Hematopoietic multipotent progenitor cell (in vitro differentiated cells): ENCODE data around the gene PASK. TPM values are rescaled to one million over a fixed set of nuclear protein-coding genes. Genes with fewer than 3 reads are reported as not detected.
"Not testable (repeated sequence)": the region's sequence is repeated elsewhere in the genome, so short reads cannot be mapped to it uniquely, and the experiment has no call there.

ENCODE experiments used
- DNase-seq, 3 donors: peaks; one replicate each; pipeline ENCODE4 v3.0.0-alpha.2; 2011 to 2015; ENCODE audit warnings: low read depth in 2 of 3, low spot score in 2 of 3
- total RNA-seq: library from RNA; depleted of rRNA; stranded (reverse); fragments of >200 nt; gene quantifications from one replicate; pipeline ENCODE4 v1.2.3, GENCODE V29; 2012

PASK gene
- total RNA-seq, 1 donor, result 19.9 TPM

DNA sequence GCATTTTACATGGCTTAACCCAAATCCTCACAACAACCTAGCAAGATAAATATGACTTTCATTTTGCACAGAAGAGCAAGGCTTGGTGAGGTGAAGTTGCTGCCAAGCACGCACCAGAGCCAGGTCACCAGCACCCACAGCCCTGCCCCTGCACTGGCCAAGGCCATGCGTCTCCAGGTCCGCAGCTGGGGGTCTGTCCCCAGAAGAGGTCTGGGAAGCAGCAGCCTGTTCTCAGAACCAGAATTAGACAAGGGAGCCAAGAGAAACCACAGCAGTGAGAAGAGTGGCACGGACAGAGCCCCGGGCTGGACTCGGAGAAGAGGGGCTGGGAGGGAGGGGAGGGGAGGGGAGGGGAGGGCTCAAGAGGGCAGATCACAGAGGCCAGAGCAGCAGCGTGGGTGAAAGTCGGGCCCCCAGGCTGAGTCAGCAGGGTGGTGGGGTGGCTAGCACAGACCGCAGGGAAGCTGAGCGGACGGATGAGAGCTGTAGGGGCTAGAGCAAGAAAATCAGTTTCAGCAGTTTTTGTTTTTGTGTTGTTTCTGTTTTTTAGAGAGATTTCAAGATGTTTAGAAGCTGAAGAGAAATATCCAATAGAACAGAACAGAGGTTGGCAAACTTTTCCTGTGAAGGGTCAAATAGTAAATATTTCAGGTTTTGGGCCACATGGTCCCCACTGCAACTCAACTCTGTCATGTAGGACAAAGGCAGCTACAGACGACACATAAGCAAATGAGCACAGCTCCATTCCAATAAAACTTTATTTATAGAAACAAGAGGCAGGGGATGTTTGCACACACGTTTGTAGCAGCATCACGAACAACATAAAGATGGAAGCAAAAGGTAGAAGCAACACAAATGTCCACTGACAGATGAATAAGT is 39.8 kb downstream of the PASK start:
- DNase-seq, result no peak

GRCh38 chr2:241108271-241109209 is 40.7 kb downstream of the PASK start:
- no peak for DNase-seq

GRCh38 chr2:241107031-241107783 is 42.1 kb downstream of the PASK start:
- DNase-seq, result no peak

DNA sequence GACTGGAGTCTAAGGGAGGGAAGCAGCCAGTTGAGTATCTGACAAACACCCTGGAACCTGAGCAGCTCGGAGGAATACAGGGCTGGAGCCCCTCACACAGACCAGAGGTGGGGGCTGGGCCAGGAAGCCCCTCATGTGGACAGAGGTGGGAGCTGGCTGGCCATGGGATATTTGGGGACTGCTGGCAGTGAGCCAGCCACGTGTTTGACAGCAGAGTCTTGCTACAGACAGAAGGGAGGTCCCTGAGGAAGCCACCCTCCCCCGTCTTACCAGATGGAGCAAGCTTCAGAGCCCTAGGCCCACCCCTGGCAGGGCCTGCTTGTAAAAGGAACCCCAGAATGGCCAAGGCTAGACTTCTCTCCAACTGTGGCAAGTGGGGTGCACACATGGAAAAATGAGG is 43.6 kb downstream of the PASK start:
- DNase-seq, result no peak

GRCh38 chr2:241104611-241105010 is 44.7 kb downstream of the PASK start:
- DNase-seq, result not testable (repeated sequence)

GRCh38 chr2:241103176-241103595 is 46.1 kb downstream of the PASK start:
- DNase-seq, result no peak

DNA sequence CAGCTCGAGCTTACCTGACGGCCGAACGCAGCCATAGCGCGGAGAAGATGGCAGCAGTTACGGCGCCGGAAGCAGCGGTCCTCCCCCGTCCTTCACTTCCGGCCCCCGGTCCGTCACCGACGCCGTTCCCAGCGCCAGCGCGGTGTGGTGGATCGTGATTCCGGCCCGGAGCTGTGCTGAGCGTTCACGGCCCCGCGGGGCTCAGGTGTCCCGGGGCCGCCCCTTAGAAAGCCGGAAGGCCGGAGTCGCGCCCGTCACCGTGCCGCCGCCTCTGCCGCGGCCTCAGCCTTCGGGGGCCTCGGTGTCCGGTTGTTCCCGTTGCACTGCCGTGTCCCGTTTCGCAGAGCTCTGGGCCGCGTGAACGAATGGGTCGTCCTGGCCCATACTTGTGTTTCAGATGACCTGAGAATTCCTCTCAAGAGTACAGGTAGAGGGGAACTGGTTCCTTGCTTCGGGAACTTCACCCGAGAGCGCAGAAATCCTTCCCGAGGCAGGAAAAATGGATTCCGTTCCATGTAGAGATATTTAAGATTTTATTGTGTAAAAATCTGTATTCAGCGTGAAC is 47.0 kb downstream of the PASK start, which contains the start of gene MTERF4:
MTERF4 (minus strand) TSS at position 49 of the 565 bp plus-strand sequence; CDS start at position 35, 14 bp downstream.
- DNase-seq, result peak; percentile 84 to 88 (median 86)

DNA sequence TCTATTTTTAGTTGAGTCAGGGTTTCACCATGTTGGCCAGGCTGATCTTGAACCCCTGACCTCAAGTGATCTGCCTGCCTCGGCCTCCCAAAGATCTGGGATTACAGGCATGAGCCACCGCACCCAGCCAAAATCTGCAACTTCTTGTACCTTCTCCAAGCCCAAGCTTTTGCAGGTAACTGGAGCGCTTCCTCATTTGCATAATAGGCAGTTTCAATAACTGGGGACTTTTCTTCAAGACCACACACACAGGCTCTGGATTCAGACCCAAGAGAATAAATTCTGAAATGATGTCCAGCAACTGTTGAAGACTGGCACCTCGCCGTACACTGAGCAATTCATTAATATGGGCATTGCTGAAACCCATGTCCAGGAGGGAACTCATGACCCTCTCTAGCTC is 50.0 kb downstream of the PASK start:
- no peak for DNase-seq

GRCh38 chr2:241096979-241097378 is 52.3 kb downstream of the PASK start:
- no peak for DNase-seq

GRCh38 chr2:241095594-241096290 is 53.5 kb downstream of the PASK start:
- peak in 1 of 3 donors; percentile 32 for DNase-seq

GRCh38 chr2:241094924-241095420 is 54.3 kb downstream of the PASK start:
- no peak for DNase-seq

GRCh38 chr2:241094172-241094571 is 55.1 kb downstream of the PASK start:
- no peak for DNase-seq

DNA sequence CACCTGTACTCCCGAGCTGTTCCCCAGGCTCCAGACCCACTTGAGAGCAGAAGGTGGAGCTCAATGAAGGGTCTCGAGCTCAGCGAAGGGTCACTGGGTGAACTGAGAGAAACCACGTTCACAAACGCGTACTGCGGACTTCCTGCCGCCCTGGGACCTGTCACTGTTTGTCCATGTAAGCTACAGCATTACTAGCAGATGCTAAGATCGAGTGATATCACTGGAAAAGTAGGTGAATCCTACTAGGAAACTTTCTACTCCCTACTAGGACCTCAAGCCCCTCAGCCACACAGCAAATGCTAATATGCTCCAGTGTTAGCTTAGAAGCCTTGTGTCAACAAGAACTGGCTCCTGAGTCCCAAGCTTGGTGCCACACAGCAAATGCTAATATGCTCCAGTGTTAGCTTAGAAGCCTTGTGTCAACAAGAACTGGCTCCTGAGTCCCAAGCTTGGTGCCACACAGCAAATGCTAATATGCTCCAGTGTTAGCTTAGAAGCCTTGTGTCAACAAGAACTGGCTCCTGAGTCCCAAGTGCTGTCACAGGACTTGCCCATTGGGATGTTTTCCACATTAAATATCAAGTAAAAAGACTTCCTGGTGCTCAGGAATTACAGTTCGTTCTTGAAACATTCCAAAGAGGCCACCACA is 56.0 kb downstream of the PASK start:
- not testable (repeated sequence) for DNase-seq

DNA sequence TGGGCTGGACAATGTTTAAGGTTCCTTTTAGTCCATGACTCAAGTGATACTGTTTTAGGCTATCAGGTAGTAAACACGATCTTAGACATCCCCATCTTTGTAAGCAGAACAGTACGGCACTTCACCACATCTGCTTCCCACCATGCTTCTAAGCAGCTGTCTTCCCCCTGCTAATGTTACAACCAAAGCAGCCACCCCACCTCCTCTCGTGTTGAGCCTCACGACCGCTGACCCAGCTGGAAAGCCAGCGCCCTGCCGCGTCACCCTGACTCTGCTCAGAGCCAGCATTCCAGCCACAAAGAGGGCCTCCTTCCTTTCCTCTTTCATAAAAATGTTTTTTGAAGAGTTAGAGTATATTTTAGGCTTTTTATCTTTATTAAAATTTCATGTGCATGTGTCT is 56.6 kb downstream of the PASK start:
- DNase-seq, result no peak

DNA sequence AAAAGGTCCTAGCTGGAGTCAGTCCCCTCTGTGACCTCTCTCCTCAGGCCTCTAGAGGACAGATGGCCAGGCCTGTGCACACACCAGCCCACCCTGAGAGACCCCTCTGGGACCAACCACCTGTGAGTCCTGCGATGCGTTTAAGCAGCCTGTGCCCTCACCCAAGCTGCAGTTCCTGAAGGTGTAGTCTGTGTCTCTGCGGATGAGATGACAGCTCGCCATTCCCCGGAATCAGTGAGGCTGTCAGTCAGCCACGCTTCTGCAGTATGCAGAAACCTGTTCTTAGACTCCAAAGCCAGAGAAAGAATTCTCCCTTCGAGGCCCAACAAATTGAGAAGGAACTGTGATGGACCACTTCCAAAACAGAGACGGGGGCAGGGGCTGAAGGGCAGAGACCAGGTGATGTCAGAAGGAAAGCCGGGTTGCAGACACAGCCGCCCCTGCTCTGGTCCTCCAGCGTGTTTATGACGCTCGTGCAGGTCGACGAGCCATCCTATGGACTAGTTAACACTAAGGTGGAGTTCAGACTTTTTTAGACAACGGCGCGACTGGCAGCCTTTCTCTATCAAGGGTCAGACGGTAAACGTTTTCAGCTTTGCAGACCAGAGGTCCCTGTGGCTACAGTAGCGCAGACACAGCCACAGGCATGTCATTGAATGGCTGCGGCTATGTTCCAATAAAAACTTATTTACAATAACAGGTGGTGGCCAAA is 57.4 kb downstream of the PASK start:
- no peak for DNase-seq

- no peak for DNase-seq
Observed at GRCh38 chr2:241091201-241091600, 58.1 kb downstream of the PASK start.

DNA sequence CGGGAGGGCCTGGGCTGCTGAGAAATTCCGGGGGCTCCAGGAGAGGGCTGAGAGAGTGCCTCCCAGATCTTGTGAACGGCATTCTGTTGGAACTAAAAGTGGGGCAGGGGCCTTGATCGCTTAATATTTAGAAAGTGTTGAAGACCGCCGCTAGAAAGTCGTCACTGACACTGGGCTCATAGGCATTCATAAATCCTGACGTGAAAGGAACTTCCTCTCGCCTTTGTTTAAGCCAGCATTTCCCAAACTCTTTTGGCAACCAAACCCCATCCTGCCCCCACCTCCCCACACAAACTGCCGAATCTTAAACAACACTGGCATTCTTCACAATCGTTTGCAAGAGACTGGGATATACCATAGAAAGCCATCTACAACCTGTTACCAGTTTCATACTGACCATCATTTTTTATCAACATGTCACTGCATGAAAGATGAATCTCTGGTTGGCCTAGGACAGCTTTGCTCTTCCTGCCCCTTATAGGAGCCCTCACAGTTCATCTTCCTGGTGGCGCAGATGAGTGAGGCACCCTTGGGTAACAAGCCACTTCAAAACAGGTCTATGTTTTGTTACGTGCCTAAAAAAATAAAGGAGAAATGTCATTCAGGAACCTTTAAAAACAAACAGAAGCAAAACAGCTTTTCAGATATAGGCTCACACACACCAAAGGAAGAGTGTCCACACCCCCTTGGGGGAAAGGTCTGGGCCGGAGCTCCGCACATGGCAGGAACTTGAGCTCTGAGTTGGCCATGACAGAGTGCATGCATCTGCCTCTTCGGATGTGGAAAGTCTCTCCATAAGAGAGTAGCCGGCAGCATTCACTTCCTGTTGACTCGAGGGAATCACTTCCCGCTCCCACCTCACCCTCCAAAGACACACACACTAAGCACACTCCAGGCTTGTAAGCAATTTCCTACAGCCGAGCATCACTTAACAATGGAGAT is 60.2 kb downstream of the PASK start:
- DNase-seq, result no peak
